Measurements from ENCODE around the gene HAL.

Gene HAL

GRCh38 chr12:95999484-95999883 is 3.3 kb upstream of the HAL start:
- POLR2A ChIA-PET = interaction anchor here (2.3 kb wide), 1 partner anchor 36 kb away, joined by 10 read pairs; the partner anchor contains the start of gene LTA4H
- Histone ChIP-seq H3K4me1 (ENCODE audit: control insufficient read depth, insufficient read depth, low read length) (no peaks in the 10 kb centered on the region), H3K36me3 (ENCODE audit: control insufficient read depth in 2 of 2, insufficient read depth in 1 of 2, low read length in 2 of 2) (peaks cover 25 to 36% of the 10 kb centered on the region in 2 experiments), H3K27ac (ENCODE audit: extremely low read depth, low read depth, low read length) (no peak overlapping the region), H3K4me3 (ENCODE audit: low read depth, low read length) (no peak overlapping the region), H3K9me3 (ENCODE audit: control insufficient read depth, insufficient read depth, low read depth, low read length) (no peaks in the 10 kb centered on the region)
- TF ChIP-seq ZNF148 (tag by site-specific recombination; IDR thresholded peaks at IDR 0.05; ENCODE audit: borderline replicate concordance) (no peak), PRDM1 (tag by site-specific recombination; IDR thresholded peaks at IDR 0.05) (no peak), CTCF (tag by site-specific recombination; IDR thresholded peaks at IDR 0.05) (no peak), ZNF555 (tag by site-specific recombination; conservative IDR thresholded peaks at IDR 0.05) (no peak), BCL6B (tag by site-specific recombination; IDR thresholded peaks at IDR 0.05) (no peak), ZNF292 (tag by site-specific recombination; IDR thresholded peaks at IDR 0.05; ENCODE audit: borderline replicate concordance, low read depth) (no peak), ZNF747 (tag by site-specific recombination; IDR thresholded peaks at IDR 0.05) (no peak), PRDM4 (tag by site-specific recombination; IDR thresholded peaks at IDR 0.05) (no peak), ZNF10 (tag by site-specific recombination; IDR thresholded peaks at IDR 0.05) (no peak), REPIN1 (tag by site-specific recombination; IDR thresholded peaks at IDR 0.05; ENCODE audit: low read depth) (no peak), MZF1 (tag by site-specific recombination; IDR thresholded peaks at IDR 0.05; ENCODE audit: borderline replicate concordance) (no peak), INSM2 (tag by site-specific recombination; IDR thresholded peaks at IDR 0.05) (no peak), ZNF239 (tag by site-specific recombination; IDR thresholded peaks at IDR 0.05) (no peak), ZNF830 (tag by site-specific recombination; IDR thresholded peaks at IDR 0.05; ENCODE audit: low read depth) (no peak)
- CTCF ChIA-PET = interaction anchor here (0.6 to 5.6 kb wide), 17 partner anchors 15 to 557 kb away, joined by 3 to 58 read pairs (median 6); partner anchors contain the start of gene AMDHD1
